GM21423 (cell line): ENCODE measurements around the gene CPN1.
"Not testable (repeated sequence)": the region's sequence is repeated elsewhere in the genome, so short reads cannot be mapped to it uniquely, and the experiment has no call there.

Source experiments
- ATAC-seq: cut with Tn5 transposase; IDR thresholded peaks from one replicate; pipeline ENCODE4 v1.9.1; 2021; ENCODE audit warnings: mild to moderate bottlenecking, moderate library complexity; ENCODE audit not compliant: unreplicated experiment

Gene CPN1

GRCh38 chr10:100081075-100082001 lies at the start of gene CPN1:
Gene CPN1 (minus strand): TSS chr10:100081869. CDS start chr10:100081625, 244 bp downstream.
- ATAC-seq: no peak

DNA sequence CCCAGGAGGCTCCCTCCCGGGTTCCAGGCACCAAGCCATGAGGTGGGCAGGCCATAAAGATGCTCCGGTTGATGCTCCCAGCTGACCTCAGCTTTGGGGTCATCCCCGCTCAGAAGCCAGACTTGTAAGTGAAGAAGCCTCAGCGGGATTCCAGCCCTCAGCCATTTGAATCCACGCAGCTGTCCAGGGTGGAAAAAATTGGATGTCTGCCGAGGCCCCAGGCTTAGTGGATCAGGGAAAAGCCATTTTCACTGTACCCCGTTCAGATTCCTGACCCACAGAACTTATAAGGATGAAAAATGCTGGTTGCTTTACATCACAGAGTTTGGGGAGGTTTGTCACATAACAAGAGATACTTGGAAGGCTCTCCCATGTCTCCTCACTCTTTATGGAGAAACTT lies 49.2 kb upstream of the CPN1 start:
- ATAC-seq: no peak

DNA sequence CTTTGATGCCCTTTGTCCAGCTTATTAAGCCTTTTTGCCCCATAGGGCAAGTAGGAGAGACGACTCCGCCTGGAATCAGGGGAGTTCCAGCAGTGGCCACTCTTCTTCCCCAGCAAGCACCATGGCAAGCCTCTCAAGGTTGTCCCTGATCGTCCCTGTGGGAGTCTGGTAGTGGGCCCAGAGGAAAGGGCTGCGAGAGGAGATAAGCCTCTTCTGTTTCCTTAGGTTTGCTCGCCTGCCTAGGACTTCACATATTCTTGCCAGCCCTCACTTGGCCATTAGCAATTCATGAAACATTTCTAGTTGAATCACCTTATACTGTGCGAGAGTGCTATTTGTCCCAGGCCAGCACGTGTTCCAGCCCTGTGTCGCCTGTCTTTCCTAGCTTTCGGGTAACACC lies 47.8 kb upstream of the CPN1 start:
- ATAC-seq: no peak

- ATAC-seq: no peak
These were observed 47.3 kb upstream of the CPN1 start for GRCh38 chr10:100128951-100129350.

- not testable (repeated sequence) for ATAC-seq
These were observed 43.7 kb upstream of the CPN1 start for GRCh38 chr10:100125335-100125734.

DNA sequence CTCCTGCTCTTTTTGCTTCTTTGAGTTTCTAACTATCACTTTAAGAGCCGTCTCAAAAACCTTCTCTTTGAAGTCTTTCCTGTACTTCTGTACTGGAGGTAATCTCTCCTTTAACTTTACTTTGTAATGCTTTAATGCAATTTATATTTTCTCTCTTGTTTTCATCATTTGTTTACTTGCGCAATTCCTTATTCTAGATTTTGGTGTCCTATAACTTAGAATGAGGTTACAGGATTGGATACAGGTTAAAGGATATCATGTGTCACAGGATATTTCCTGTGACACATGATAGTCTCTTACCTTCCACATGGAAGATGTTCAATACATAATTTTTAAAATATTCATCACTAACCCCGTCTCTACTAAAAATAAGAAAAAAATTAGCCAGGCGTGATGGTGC lies 42.4 kb upstream of the CPN1 start:
- ATAC-seq: no peak

GRCh38 chr10:100122780-100123179 lies 41.1 kb upstream of the CPN1 start:
- no peak for ATAC-seq

GRCh38 chr10:100120550-100120949 lies 38.9 kb upstream of the CPN1 start:
- no peak for ATAC-seq

DNA sequence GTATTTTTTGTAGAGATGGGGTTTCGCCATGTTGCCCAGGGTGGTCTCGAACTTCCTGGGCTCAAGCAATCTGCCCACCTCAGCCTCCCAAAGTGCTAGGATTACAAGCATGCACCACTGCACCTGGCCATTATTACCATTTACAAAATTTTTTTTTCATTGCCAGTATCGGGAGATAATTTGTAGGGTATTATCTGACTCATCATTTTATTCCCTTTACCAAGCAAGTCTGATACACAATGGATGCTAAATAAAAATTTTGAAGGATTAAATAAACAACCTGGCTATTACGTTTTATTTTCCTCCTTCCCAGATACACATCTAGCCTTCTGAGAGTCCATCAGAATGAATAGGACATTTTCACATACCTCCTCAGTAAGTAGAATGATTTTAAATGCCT lies 38.1 kb upstream of the CPN1 start:
- no peak for ATAC-seq

- ATAC-seq: no peak
These were observed 33.5 kb upstream of the CPN1 start for GRCh38 chr10:100114976-100115770.

DNA sequence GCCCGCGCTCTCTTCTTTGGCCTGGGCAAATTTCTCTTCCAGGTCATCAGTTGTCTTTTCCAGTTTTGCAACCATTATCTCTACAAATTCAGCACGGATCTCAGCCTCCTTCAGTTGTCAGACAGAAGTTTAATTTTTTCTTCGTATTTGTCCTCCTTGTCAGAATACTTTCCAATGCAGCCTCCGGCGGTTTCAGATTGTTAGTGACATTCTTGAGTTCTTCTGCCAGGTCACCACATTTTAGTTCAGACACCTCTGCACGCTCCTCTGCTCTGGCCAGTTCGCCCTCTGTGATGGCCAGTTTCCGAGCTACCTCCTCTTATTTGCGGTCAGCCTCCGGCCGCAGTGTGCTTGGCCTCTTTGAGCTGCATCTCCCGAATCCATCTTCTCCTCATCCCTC lies 32.8 kb upstream of the CPN1 start:
- no peak for ATAC-seq

- no peak for ATAC-seq
These were observed 28.0 kb upstream of the CPN1 start for GRCh38 chr10:100109670-100110069.

GRCh38 chr10:100106865-100107264 lies 25.2 kb upstream of the CPN1 start:
- ATAC-seq: no peak

DNA sequence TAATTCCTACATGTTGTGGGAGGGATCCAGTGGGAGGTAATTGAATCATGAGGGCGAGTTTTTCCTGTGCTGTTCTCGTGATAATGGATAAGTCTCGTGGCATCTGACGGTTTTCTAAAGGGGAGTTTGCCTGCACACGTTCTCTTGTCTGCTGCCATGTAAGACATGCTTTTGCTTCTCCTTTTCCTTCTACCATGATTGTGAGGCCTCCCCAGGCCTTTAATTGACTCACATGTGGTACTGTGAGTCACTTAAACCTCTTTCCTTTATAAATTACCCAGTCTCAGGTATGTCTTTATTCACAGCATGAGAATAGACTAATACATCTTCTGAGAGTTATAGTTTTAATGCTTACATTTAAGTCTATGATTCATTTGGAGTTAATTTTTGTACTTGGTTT lies 22.6 kb upstream of the CPN1 start:
- no peak for ATAC-seq

DNA sequence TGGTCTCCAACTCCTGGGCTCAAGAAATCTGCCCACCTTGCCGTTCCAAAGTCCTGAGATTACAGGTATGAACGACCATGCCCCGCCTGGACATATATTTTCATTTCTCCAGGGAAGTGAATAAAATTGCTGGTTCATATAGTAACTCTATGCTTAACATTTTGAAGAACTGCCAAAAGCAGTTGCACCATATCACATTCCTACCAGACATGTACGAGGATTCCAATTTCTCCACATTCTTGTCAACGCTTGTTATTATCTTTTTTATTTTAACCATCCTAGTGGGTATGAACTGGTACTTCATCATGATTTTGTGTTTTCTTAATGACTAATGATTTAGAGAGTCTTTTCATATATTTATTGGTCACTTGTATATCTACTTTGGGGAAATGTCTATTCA lies 21.9 kb upstream of the CPN1 start:
- no peak for ATAC-seq

DNA sequence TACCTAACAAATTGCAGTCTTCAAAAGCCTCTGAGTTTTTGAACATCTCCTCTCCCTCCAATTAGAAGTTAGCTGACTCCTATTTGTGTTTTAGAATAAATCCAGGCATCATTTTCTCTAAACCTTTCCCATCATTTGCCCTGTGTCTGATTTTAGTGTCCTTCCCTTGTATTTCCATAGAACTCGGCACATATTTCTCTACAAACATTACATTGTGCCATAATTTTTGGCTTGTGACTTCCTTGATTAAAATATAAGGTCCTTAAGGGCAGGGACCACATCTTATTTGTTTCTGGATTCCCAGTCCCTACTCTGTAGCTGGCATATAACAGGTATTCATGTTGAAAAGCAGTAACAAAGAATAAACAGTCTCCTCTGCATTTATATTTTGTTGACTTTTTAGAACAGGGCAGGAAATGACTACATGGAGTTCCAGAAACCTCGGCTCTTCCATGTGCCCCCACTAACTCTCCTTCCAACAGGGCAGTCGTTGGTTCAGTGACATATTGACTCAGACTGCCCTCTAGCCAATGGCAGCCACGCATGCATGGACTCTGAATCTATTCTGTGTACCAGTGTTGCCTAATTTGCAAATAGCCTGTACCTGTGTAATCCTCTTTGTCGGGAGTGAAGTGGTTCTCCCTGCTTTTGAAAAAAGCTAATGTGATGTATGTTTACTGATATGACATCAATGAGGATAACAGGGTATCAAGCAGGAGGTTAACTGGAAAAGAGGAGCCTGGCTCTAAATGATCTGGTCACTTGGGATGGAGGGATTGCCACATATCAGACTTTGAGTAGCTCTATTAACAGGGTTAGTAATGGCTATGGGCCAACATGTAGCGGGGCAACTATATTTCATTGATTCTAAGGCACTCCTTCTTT lies 19.8 kb upstream of the CPN1 start:
- no peak for ATAC-seq

DNA sequence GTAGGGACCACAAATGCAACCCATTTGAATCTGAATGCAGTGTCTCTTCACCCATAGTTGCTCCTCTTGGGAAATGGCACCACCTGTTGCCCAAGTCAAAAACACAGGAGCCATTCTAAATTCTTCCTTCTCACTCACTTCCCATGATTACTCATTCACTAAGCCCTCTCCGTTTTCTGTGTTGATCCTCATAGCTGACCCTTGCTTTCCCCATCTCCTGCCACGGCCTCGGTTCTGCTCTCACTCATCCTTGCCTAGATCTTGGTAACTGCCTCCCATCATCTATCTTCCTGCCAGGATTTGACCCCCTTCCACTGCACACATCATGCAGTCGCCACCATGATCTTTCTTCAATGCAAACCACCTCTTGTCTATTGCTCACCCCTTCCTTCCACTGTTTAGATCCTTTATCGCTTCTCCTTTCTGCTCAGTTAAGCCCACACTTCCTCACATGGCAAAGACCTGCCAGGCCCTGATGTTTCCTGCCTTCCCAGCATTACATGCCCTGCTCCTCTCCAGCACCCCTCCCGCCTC lies 19.0 kb upstream of the CPN1 start:
- no peak for ATAC-seq

DNA sequence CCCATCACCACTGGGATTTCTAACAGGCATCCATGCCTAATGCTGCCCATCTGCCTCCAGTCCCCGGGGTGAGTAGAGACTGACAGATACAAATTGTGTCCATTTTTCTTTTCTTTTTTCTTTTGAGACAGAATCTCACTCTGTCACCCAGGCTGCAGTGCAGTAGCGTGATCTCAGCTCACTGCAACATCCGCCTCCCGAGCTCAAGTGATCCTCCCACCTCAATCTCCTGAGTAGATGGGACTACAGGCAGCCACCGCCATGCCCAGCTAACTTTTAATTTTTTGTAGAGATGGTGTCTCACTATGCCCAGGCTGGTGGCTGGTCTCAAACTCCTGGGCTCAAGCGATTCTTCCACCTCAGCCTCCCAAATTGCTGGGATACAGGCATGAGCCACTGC lies 7.6 kb upstream of the CPN1 start:
- ATAC-seq: no peak

- ATAC-seq: not testable (repeated sequence)
These were observed 5.0 kb upstream of the CPN1 start for GRCh38 chr10:100086708-100087107.

DNA sequence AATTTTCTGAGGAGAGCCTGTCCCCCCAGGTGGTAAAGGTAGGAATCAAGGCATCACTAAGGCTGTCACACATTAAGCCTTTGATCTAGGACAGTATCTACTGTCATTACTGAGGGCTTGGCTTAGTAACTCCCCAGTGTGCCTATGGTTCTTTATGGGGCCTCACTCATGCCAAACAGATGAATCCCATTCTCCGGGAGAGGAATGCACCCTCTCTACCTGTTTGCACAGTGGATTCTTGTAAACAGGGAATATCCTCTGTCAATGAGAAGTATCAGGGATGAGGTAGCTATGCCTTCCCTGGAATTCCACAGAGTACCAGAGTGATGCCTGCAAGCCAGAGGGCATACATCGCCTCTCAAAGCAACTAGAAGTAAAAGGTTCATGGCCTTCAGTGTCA lies 3.9 kb upstream of the CPN1 start:
- ATAC-seq: no peak

DNA sequence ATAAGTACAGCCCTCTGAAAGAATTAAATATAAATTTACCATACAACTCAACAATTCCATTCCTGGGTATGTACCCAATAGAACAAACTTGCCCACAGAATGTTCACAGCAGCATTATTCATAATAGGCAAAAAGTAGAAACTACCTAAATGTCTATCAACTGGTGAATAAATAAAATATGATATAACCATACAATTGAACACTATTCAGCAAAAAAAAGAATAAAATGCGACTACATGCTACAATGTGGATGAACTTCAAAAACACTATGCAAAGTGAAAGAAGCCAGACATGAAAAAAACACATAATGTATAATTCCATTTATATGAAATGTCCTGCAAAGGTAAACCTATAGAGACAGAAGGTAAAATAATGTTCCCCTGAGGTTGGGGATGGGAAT lies 2.0 kb upstream of the CPN1 start:
- no peak for ATAC-seq
